H1 (cell line): ENCODE data around the gene TATDN2. TPM values are rescaled to one million over a fixed set of nuclear protein-coding genes. Genes with fewer than 3 reads are reported as not detected.

Experiments used
- CTCF ChIA-PET: fragments of 300-600 bp; sonication (Branson Sonifier 250); formaldehyde crosslinking; loops from one replicate; lab custom pipeline; 2021; ENCODE audit not compliant: partially characterized antibody; lab: Charles Lee
- POLR2A ChIA-PET: fragments of 300-600 bp; sonication (Branson Sonifier 250); formaldehyde crosslinking; loops from one replicate; lab custom pipeline; 2021; ENCODE audit warnings: inconsistent platforms; ENCODE audit not compliant: partially characterized antibody; lab: Charles Lee
- DNase-seq, 2 experiments: peaks; one replicate each; pipeline versions ENCODE4 v3.0.0 to v3.0.0-alpha.2; 2010 to 2022; ENCODE audit warnings: low spot score in 2 of 2, low read depth in 1 of 2, mixed read lengths in 1 of 2
- FAIRE-seq: peaks from 2 replicates; lab custom pipeline; 2011; peaks lifted over from hg19 to GRCh38; lab: Jason Lieb, UNC
- H2AFZ ChIP-seq: 2 replicates; pipeline ENCODE4 v1.8.1; 2012; ENCODE audit warnings: low read length, inconsistent platforms
- H2AK5ac ChIP-seq: 2 replicates; pipeline ENCODE4 v1.6.1; 2013; ENCODE audit warnings: low read depth, low read length
- H2BK120ac ChIP-seq: replicated peaks from 2 replicates; pipeline ENCODE3; 2013; ENCODE audit warnings: low read depth, low read length, inconsistent platforms
- H2BK12ac ChIP-seq: 2 replicates; pipeline ENCODE4 v1.6.1; 2013; ENCODE audit warnings: low read depth, low read length
- H2BK15ac ChIP-seq: 2 replicates; pipeline ENCODE4 v1.6.1; 2013; ENCODE audit warnings: low read length
- H2BK20ac ChIP-seq: 2 replicates; pipeline ENCODE4 v1.6.1; 2013; ENCODE audit warnings: low read length
- H2BK5ac ChIP-seq: 2 replicates; pipeline ENCODE4 v1.6.1; 2013; ENCODE audit warnings: low read depth, low read length
- H3K14ac ChIP-seq: 2 replicates; pipeline ENCODE4 v1.6.1; 2013; ENCODE audit warnings: inconsistent platforms; ENCODE audit not compliant: insufficient read length
- H3K18ac ChIP-seq: 2 replicates; pipeline ENCODE4 v1.6.1; 2013; ENCODE audit warnings: low read length; ENCODE audit errors: extremely low read depth
- H3K23ac ChIP-seq: 2 replicates; pipeline ENCODE4 v1.6.1; 2013; ENCODE audit warnings: inconsistent platforms; ENCODE audit not compliant: insufficient read length
- H3K23me2 ChIP-seq: 2 replicates; pipeline ENCODE4 v1.6.1; 2013; ENCODE audit warnings: low read depth, low read length
- H3K27ac ChIP-seq: 2 replicates; pipeline ENCODE4 v1.6.1; 2011; ENCODE audit warnings: low read depth, low read length, inconsistent platforms
- H3K27me3 ChIP-seq, 4 experiments: replicated peaks in 1 of 4; 1 replicate in 1 of 4; 2 replicates in 3 of 4; pipeline versions ENCODE4 v1.6.1 to v1.8.1; 2011 to 2013; ENCODE audit warnings: low read length in 3 of 4, mild to moderate bottlenecking in 3 of 4, inconsistent platforms in 2 of 4, mixed read lengths in 2 of 4, moderate library complexity in 1 of 4; ENCODE audit not compliant: control insufficient read depth in 3 of 4, insufficient read depth in 3 of 4; ENCODE audit errors: extremely low read depth in 1 of 4
- H3K36me3 ChIP-seq, 4 experiments: 2 replicates each; pipeline versions ENCODE4 v1.6.1 to v1.8.1; 2011 to 2013; ENCODE audit warnings: mild to moderate bottlenecking in 4 of 4, low read length in 3 of 4, moderate library complexity in 2 of 4, control low read depth in 1 of 4, inconsistent platforms in 1 of 4; ENCODE audit not compliant: insufficient read depth in 4 of 4, control insufficient read depth in 2 of 4
- H3K4ac ChIP-seq: replicated peaks from 2 replicates; pipeline ENCODE3; 2013; ENCODE audit warnings: low read length, low read depth, mixed read lengths, inconsistent platforms; ENCODE audit not compliant: insufficient read length
- H3K4me1 ChIP-seq, 4 experiments: replicated peaks in 1 of 4; 1 replicate in 1 of 4; 2 replicates in 3 of 4; pipeline versions ENCODE4 v1.6.1 to v1.8.1; 2011 to 2013; ENCODE audit warnings: low read length in 3 of 4, inconsistent platforms in 2 of 4, mixed read lengths in 1 of 4; ENCODE audit not compliant: insufficient read depth in 4 of 4, control insufficient read depth in 3 of 4
- H3K4me2 ChIP-seq, 2 experiments: 2 replicates each; pipeline versions ENCODE4 v1.6.1 to v1.8.1; 2011 to 2013; ENCODE audit warnings: low read depth in 2 of 2, low read length in 2 of 2, control low read depth in 1 of 2, inconsistent platforms in 1 of 2, mild to moderate bottlenecking in 1 of 2; ENCODE audit not compliant: insufficient read depth in 1 of 2
- H3K4me3 ChIP-seq, 4 experiments: fragments of 200-600, 300-600 bp in 1 of 4; sonication (generic), shearing (Covaris generic), sonication (Bioruptor Twin) in 1 of 4; 2 replicates each; pipeline versions ENCODE4 v1.5.1 to v1.8.1; 2011 to 2016; ENCODE audit warnings: low read length in 4 of 4, low read depth in 3 of 4, control low read depth in 2 of 4, inconsistent platforms in 2 of 4, mild to moderate bottlenecking in 2 of 4, mixed read lengths in 1 of 4, moderate library complexity in 1 of 4; ENCODE audit not compliant: insufficient read depth in 2 of 4; ENCODE audit errors: extremely low read depth in 1 of 4
- H3K56ac ChIP-seq: replicated peaks from 2 replicates; pipeline ENCODE3; 2013; ENCODE audit warnings: low read depth, mild to moderate bottlenecking, mixed read lengths, low read length, inconsistent platforms; ENCODE audit not compliant: insufficient read length
- H3K79me1 ChIP-seq: 2 replicates; pipeline ENCODE4 v1.6.1; 2013; ENCODE audit warnings: low read depth, low read length, control low read depth
- H3K79me2 ChIP-seq, 2 experiments: 2 replicates each; pipeline versions ENCODE4 v1.6.1 to v1.8.1; 2012 to 2013; ENCODE audit warnings: low read length in 2 of 2, mild to moderate bottlenecking in 2 of 2, inconsistent platforms in 1 of 2; ENCODE audit not compliant: insufficient read depth in 2 of 2, control insufficient read depth in 1 of 2
- H3K9ac ChIP-seq, 4 experiments: replicated peaks in 1 of 4; 1 replicate in 1 of 4; 2 replicates in 3 of 4; pipeline versions ENCODE4 v1.6.1 to v1.8.1; 2011 to 2013; ENCODE audit warnings: low read depth in 3 of 4, low read length in 3 of 4, control low read depth in 2 of 4, mild to moderate bottlenecking in 2 of 4, moderate library complexity in 2 of 4, inconsistent platforms in 1 of 4; ENCODE audit errors: extremely low read depth in 1 of 4
- H3K9me3 ChIP-seq, 2 experiments: 2 replicates each; pipeline versions ENCODE4 v1.6.1 to v1.8.1; 2012 to 2013; ENCODE audit warnings: mild to moderate bottlenecking in 2 of 2, moderate library complexity in 2 of 2, control low read depth in 1 of 2, inconsistent platforms in 1 of 2, low read depth in 1 of 2, low read length in 1 of 2, mixed read lengths in 1 of 2; ENCODE audit not compliant: insufficient read depth in 2 of 2
- H4K20me1 ChIP-seq, 2 experiments: replicated peaks in 1 of 2; 2 replicates each; pipeline versions ENCODE3 to v1.8.1; 2011 to 2013; ENCODE audit warnings: inconsistent platforms in 2 of 2, low read length in 2 of 2, mild to moderate bottlenecking in 1 of 2; ENCODE audit not compliant: insufficient read depth in 2 of 2, control insufficient read depth in 1 of 2
- H4K5ac ChIP-seq: 2 replicates; pipeline ENCODE4 v1.6.1; 2013; ENCODE audit warnings: low read length, low read depth, mixed read lengths, inconsistent platforms; ENCODE audit not compliant: insufficient read length
- H4K8ac ChIP-seq: 2 replicates; pipeline ENCODE4 v1.8.0; 2013; ENCODE audit warnings: mild to moderate bottlenecking, moderate library complexity, low read length, inconsistent platforms; ENCODE audit not compliant: insufficient read depth; ENCODE audit errors: extremely low read depth
- H4K91ac ChIP-seq: replicated peaks from 2 replicates; pipeline ENCODE3; 2013; ENCODE audit warnings: low read length, mixed read lengths, inconsistent platforms; ENCODE audit not compliant: insufficient read length
- FOSL1 ChIP-seq: IDR thresholded peaks from 2 replicates; pipeline ENCODE4 v1.6.1; 2011; ENCODE audit warnings: mild to moderate bottlenecking, low read depth, low read length, moderate library complexity; ENCODE audit not compliant: insufficient read depth
- PHF8 ChIP-seq: fragments of 200-600 bp; sonication (generic); conservative IDR thresholded peaks from 2 replicates; pipeline ENCODE4 v1.7.1; 2012; ENCODE audit warnings: low read depth, mild to moderate bottlenecking, inconsistent platforms, low read length, moderate library complexity
- WGBS, 2 experiments: shearing (Covaris generic) in 1 of 2; methylation state at CpG; one replicate each; pipeline versions ENCODE4 v1.1.6 to v1.1.7; 2013 to 2015; ENCODE audit warnings: low lambda C conversion rate in 2 of 2, mixed read lengths in 2 of 2, inconsistent platforms in 1 of 2, low coverage in 1 of 2, missing lambda C conversion rate in 1 of 2; ENCODE audit not compliant: insufficient replicate concordance in 2 of 2, insufficient coverage in 1 of 2, insufficient read length in 1 of 2; ENCODE audit errors: extremely low coverage in 1 of 2, missing lambda C conversion rate in 1 of 2; 5-methylcytosine and 5-hydroxymethylcytosine counted together
- polyA plus RNA-seq, 7 experiments: library from polyadenylated mRNA; depleted of rRNA in 3 of 7; stranded (reverse) in 5 of 7; unstranded in 2 of 7; fragments of >200 nt in 5 of 7; fragments of 200-250 nt in 2 of 7; gene quantifications; 1 replicate in 5 of 7; 2 replicates in 1 of 7; 4 replicates in 1 of 7; pipeline versions ENCODE4 v1.2.1 to v1.2.3, GENCODE V29; 2011 to 2013; ENCODE audit warnings: missing spikeins in 2 of 7, mixed read lengths in 2 of 7
- total RNA-seq: library from RNA; stranded (reverse); fragmentation: NEBNext Ultra II Directional; extraction: Animal tissue kit (Norgen Biotek cat#: 25700); gene quantifications from 2 replicates; pipeline ENCODE4 v1.2.1, GENCODE V29; 2021

Gene TATDN2
- total and polyA plus RNA-seq, 2 of the 8 experiments (the other 6 are each of a cell fraction or from before 2014, with no cell fraction given) = 12.1 to 34.8 TPM

DNA sequence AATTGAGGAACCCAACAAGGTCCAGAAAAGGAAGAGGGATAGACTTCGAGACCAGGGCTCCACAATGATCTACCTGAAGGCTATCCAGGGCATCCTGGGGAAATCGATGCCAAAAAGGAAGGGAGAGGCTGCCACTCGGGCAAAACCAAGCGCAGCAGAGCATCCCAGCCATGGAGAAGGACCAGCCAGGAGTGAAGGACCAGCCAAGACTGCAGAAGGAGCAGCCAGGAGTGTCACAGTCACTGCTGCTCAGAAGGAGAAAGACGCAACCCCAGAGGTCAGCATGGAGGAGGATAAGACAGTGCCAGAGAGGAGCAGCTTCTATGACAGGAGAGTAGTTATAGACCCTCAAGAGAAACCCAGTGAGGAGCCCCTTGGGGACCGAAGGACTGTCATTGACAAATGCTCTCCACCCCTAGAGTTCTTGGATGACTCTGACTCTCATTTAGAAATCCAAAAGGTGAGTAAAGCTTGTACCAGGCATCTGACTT lies 12.0 kb downstream of the TATDN2 start:
- Histone ChIP-seq H3K9ac (no peak overlapping the region), H3K14ac (no peak overlapping the region), H2BK20ac (no peak overlapping the region), H2AK5ac (no peak overlapping the region), H2BK120ac (no peak overlapping the region), H3K9me3 (no peaks in the 10 kb centered on the region), H3K4me2 (no peak overlapping the region), H2BK5ac (no peak overlapping the region), H3K18ac (no peak overlapping the region), H3K4me3 (no peak overlapping the region), H4K20me1 (peaks cover 0 to 1% of the 10 kb centered on the region in 2 experiments), H4K5ac (no peak overlapping the region), H2BK15ac (no peak overlapping the region), H3K23ac (no peak overlapping the region), H2AFZ (no peak overlapping the region), H3K27ac (no peak overlapping the region), H3K79me2 (peaks cover 0 to 18% of the 10 kb centered on the region in 2 experiments; a peak in 2 of 4 replicates), H3K23me2 (no peaks in the 10 kb centered on the region), H3K4ac (no peak overlapping the region), H4K8ac (no peak overlapping the region), H3K36me3 (peaks cover 2 to 27% (median 12%) of the 10 kb centered on the region in 4 experiments; a peak in 7 of 8 replicates), H4K91ac (no peak overlapping the region), H3K56ac (no peak overlapping the region), H3K79me1 (peaks cover 4% of the 10 kb centered on the region), H3K4me1 (no peaks in the 10 kb centered on the region; a peak in 2 of 7 replicates), H2BK12ac (no peak overlapping the region), H3K27me3 (no peaks in the 10 kb centered on the region)
- FAIRE-seq = no peak
- 87% methylated on average over 6 of the region's 6 CpGs; no CpG with 5 or more reads in 1 of the 2 experiments for WGBS, 2 experiments
- ChIA-PET POLR2A (interaction anchor here (0.5 kb wide), 1 partner anchor 200 kb away, joined by 4 read pairs; no protein-coding TSS in a partner anchor), CTCF (interaction anchor here (1.1 to 1.3 kb wide), 2 partner anchors 26 to 75 kb away, joined by 3 to 5 read pairs; no protein-coding TSS in a partner anchor)
- DNase-seq = no peak
- no peak for TF ChIP-seq FOSL1
- no peak for TF ChIP-seq PHF8
